DOHH2 (cell line): Measurements from ENCODE around the gene HAUS2.
A peak's percentile ranks its signal among the peaks of the same experiment; 100 is the strongest.

Experiments used
- H3F3A ChIP-seq: fragments of 200-600 bp; sonication (generic), shearing (Covaris generic); 2 replicates; pipeline ENCODE4 v1.6.0; 2016; ENCODE audit warnings: antibody characterized with exemption, mild to moderate bottlenecking; ENCODE audit not compliant: control insufficient read depth, insufficient read depth
- H3K27ac ChIP-seq: fragments of 200-600 bp; sonication (generic); 2 replicates; pipeline ENCODE4 v1.5.1; 2014; ENCODE audit warnings: low read depth, mild to moderate bottlenecking, low read length, moderate library complexity
- H3K27me3 ChIP-seq: fragments of 200-600 bp; sonication (generic); 2 replicates; pipeline ENCODE4 v1.6.1; 2014; ENCODE audit warnings: mild to moderate bottlenecking, low read length, mixed read lengths; ENCODE audit not compliant: control insufficient read depth
- H3K36me3 ChIP-seq: fragments of 200-600 bp; sonication (generic); 2 replicates; pipeline ENCODE4 v1.6.1; 2014; ENCODE audit warnings: mild to moderate bottlenecking, low read length, moderate library complexity, mixed read lengths; ENCODE audit not compliant: control insufficient read depth
- H3K4me1 ChIP-seq: fragments of 200-600 bp; sonication (generic); 2 replicates; pipeline ENCODE4 v1.6.1; 2014; ENCODE audit warnings: mild to moderate bottlenecking, low read length, mixed read lengths; ENCODE audit not compliant: control insufficient read depth
- H3K4me2 ChIP-seq: fragments of 200-600 bp; sonication (generic); 2 replicates; pipeline ENCODE4 v1.6.0; 2014; ENCODE audit warnings: mild to moderate bottlenecking, low read length, moderate library complexity
- H3K4me3 ChIP-seq: fragments of 200-600 bp; sonication (generic); 2 replicates; pipeline ENCODE4 v1.5.1; 2014; ENCODE audit warnings: mild to moderate bottlenecking, low read length, mixed read lengths
- H3K79me2 ChIP-seq: fragments of 200-600 bp; sonication (generic); 2 replicates; pipeline ENCODE4 v1.6.1; 2014; ENCODE audit warnings: mild to moderate bottlenecking, low read length, mixed read lengths; ENCODE audit not compliant: control insufficient read depth
- H3K9me2 ChIP-seq: fragments of 200-600 bp; sonication (generic); replicated peaks from 2 replicates; pipeline ENCODE4 v1.6.1; 2014; ENCODE audit warnings: mild to moderate bottlenecking, low read length, mixed read lengths; ENCODE audit not compliant: control insufficient read depth
- H3K9me3 ChIP-seq: fragments of 200-600 bp; sonication (generic); 2 replicates; pipeline ENCODE4 v1.6.1; 2014; ENCODE audit warnings: antibody characterized with exemption, low read length, mixed read lengths; ENCODE audit not compliant: control insufficient read depth, insufficient read depth
- H4K20me1 ChIP-seq: fragments of 200-600 bp; sonication (generic); 2 replicates; pipeline ENCODE4 v1.6.0; 2014; ENCODE audit warnings: low read depth, mild to moderate bottlenecking, antibody characterized with exemption, low read length, moderate library complexity; ENCODE audit not compliant: control insufficient read depth, insufficient read depth
- CTCF ChIP-seq: fragments of 200-600 bp; sonication (generic); IDR thresholded peaks from one replicate; pipeline ENCODE4 v1.5.1; 2014; ENCODE audit warnings: antibody characterized with exemption, mild to moderate bottlenecking, low read depth, low read length; ENCODE audit not compliant: poor library complexity, severe bottlenecking
- EZH2phosphoT487 ChIP-seq: fragments of 200-600 bp; sonication (generic); IDR thresholded peaks from 2 replicates; pipeline ENCODE4 v1.6.1; 2017; ENCODE audit warnings: borderline replicate concordance, mild to moderate bottlenecking, antibody characterized with exemption, low read length, moderate library complexity, mixed read lengths

The HAUS2 gene

GRCh38 chr15:42575188-42576039 lies 26.8 kb downstream of the HAUS2 start, which contains the start of gene STARD9:
Gene STARD9 (plus strand): TSS chr15:42575606. CDS start chr15:42575716, 110 bp downstream.
- no peak for TF ChIP-seq EZH2phosphoT487
- peak; percentile 9 for TF ChIP-seq CTCF
- Histone ChIP-seq H3K9me3 (no peaks in the 10 kb centered on the region), H4K20me1 (0 out of 2 replicates have a peak, but pooled peaks cover 7% of the 10 kb centered on the region), H3K4me1 (peaks cover 29% of the 10 kb centered on the region), H3F3A (peaks cover 12% of the 10 kb centered on the region), H3K27me3 (peaks cover 9% of the 10 kb centered on the region), H3K36me3 (no peaks in the 10 kb centered on the region), H3K79me2 (peaks cover 7% of the 10 kb centered on the region), H3K4me2 (peak within 1 kb of the TSS; percentile 96), H3K4me3 (peak within 1 kb of the TSS; percentile 89), H3K27ac (no peak within 1 kb of the TSS; the same call in 1 of the 2 replicates), H3K9me2 (no peaks in the 10 kb centered on the region)

GRCh38 chr15:42576040-42576594 lies 27.5 kb downstream of the HAUS2 start:
- H4K20me1 ChIP-seq: 0 out of 2 replicates have a peak, but pooled peaks cover 7% of the 10 kb centered on the region
- peaks cover 9% of the 10 kb centered on the region for H3K27me3 ChIP-seq
- H3F3A ChIP-seq: peaks cover 12% of the 10 kb centered on the region
- no peak for TF ChIP-seq CTCF
- TF ChIP-seq EZH2phosphoT487: no peak
- peak overlapping the region; percentile 89 for H3K4me3 ChIP-seq
- no peaks in the 10 kb centered on the region for H3K9me3 ChIP-seq
- H3K4me1 ChIP-seq: peaks cover 33% of the 10 kb centered on the region
- peaks cover 7% of the 10 kb centered on the region for H3K79me2 ChIP-seq
- peak overlapping the region; percentile 96 for H3K4me2 ChIP-seq
- no peaks in the 10 kb centered on the region for H3K36me3 ChIP-seq
- H3K9me2 ChIP-seq: no peaks in the 10 kb centered on the region
- no peak overlapping the region for H3K27ac ChIP-seq

- H3K27ac ChIP-seq: no peak overlapping the region
- no peaks in the 10 kb centered on the region for H3K9me2 ChIP-seq
- H3K36me3 ChIP-seq: no peaks in the 10 kb centered on the region
- peaks cover 9% of the 10 kb centered on the region for H3K27me3 ChIP-seq
- peaks cover 38% of the 10 kb centered on the region for H3K4me1 ChIP-seq
- 0 out of 2 replicates have a peak, but pooled peaks cover 7% of the 10 kb centered on the region for H4K20me1 ChIP-seq
- peaks cover 12% of the 10 kb centered on the region for H3F3A ChIP-seq
- no peak for TF ChIP-seq EZH2phosphoT487
- no peak for TF ChIP-seq CTCF
- H3K4me2 ChIP-seq: peak overlapping the region; percentile 96
- H3K4me3 ChIP-seq: peak overlapping the region; percentile 89
- no peaks in the 10 kb centered on the region for H3K9me3 ChIP-seq
- H3K79me2 ChIP-seq: peaks cover 7% of the 10 kb centered on the region
Measured at GRCh38 chr15:42576776-42577175, 28.1 kb downstream of the HAUS2 start.
